ENCODE data around the gene ENO2. TPM values are rescaled to one million over a fixed set of nuclear protein-coding genes. Genes with fewer than 3 reads are reported as not detected.

The ENO2 gene
- total and polyA plus RNA-seq, 12 donors: 7.4 to 113 (median 35.1) TPM

DNA sequence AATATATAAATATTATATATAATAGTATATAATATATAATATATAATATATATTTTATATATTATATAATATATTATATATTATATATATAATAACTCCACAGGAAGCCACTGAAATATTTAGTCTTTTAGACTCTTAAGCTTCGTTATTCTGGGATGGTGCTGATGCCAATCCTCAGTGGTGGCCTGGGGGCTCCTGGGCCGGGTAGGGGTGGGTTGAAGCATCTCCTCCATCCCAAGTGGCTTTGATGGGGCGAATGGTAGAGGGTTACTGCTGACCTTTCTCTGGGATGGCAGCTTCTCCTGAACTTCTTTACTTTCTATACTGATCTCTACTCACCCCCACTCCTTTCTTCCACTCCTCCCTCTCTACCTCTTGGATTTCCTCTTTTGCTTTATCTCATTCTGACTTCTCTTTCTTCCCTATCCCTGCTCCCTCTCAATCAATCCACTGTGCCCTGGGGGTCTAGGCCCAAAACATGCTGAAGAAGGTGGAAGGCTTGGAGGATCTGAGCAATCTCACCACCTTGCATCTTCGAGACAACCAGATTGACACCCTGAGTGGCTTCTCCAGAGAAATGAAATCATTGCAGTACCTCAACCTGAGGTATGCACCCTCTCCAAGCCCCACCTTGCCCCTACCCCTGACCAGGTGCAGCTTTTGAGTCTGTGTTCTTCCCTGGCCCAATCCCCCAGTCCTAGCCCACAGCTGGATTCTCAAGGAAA, 4.8 kb upstream of the ENO2 start:
- Histone ChIP-seq H3K36me3 (replicated peaks in 1 of 2) (no peaks in the 10 kb centered on the region), H3K9me3 (replicated peaks in 1 of 3) (no peaks in the 10 kb centered on the region), H3K27me3 (no peaks in the 10 kb centered on the region), H3K4me3 (no peak overlapping the region), H3K4me1 (replicated peaks in 1 of 2) (peaks cover 6 to 12% of the 10 kb centered on the region in 2 donors), H3K27ac (no peak overlapping the region)
- no peak for DNase-seq
- intact Hi-C loops (cut with DNase I): no loop called here
- WGBS, 4 donors: 85 to 89% (median 88%) methylated on average over 4 of the region's 4 CpGs
- TF ChIP-seq, protein P1, sequence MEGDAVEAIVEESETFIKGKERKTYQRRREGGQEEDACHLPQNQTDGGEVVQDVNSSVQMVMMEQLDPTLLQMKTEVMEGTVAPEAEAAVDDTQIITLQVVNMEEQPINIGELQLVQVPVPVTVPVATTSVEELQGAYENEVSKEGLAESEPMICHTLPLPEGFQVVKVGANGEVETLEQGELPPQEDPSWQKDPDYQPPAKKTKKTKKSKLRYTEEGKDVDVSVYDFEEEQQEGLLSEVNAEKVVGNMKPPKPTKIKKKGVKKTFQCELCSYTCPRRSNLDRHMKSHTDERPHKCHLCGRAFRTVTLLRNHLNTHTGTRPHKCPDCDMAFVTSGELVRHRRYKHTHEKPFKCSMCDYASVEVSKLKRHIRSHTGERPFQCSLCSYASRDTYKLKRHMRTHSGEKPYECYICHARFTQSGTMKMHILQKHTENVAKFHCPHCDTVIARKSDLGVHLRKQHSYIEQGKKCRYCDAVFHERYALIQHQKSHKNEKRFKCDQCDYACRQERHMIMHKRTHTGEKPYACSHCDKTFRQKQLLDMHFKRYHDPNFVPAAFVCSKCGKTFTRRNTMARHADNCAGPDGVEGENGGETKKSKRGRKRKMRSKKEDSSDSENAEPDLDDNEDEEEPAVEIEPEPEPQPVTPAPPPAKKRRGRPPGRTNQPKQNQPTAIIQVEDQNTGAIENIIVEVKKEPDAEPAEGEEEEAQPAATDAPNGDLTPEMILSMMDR (IDR thresholded peaks at IDR 0.05): no peak
- no peak for TF ChIP-seq POLR2A (IDR thresholded peaks at IDR 0.05)

DNA sequence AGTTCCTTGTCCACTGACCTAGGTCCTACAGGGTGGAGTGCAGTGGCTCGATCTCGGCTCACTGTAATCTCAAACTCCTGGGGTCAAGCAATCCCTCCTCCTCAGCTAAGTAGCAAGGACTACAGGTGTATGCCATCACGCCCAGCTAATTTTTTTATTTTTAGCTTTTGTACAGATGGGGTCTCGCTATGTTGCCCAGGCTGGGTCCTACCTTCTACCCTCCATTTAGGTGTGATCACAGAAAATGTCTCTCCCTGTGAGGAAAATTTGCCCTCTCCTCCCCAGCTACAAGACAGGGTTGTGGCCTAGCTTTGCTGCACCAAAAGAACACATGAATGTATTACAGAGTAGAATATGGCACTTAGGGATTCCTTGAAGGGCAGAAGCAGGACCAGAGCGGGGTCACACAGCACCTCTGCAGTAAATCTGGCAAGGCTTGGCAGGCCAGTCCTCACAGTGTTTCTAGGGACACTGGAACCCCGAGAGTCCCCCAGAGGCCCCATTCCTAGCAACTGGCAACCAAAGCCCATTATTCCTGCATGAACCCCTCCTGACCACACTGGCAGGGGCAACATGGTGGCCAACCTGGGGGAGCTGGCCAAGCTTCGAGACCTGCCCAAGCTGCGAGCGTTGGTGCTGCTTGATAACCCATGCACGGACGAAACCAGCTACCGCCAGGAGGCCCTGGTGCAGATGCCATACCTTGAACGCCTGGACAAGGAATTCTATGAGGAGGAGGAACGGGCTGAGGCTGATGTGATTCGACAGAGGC, 2.0 kb upstream of the ENO2 start:
- H3K36me3 ChIP-seq (replicated peaks in 1 of 2): peaks cover 0 to 5% of the 10 kb centered on the region in 2 donors
- peaks cover 6 to 12% of the 10 kb centered on the region in 2 donors for H3K4me1 ChIP-seq (replicated peaks in 1 of 2)
- H3K9me3 ChIP-seq (replicated peaks in 1 of 3): no peaks in the 10 kb centered on the region
- no peak for DNase-seq
- 83 to 89% (median 84%) methylated on average over 15 of the region's 15 CpGs for WGBS, 4 donors
- no peaks in the 10 kb centered on the region for H3K27me3 ChIP-seq
- H3K4me3 ChIP-seq: no peak overlapping the region
- TF ChIP-seq, protein P1 (IDR thresholded peaks at IDR 0.05): no peak
- TF ChIP-seq POLR2A (IDR thresholded peaks at IDR 0.05): no peak
- H3K27ac ChIP-seq: no peak overlapping the region
- intact Hi-C loops (cut with DNase I): no loop called here

DNA sequence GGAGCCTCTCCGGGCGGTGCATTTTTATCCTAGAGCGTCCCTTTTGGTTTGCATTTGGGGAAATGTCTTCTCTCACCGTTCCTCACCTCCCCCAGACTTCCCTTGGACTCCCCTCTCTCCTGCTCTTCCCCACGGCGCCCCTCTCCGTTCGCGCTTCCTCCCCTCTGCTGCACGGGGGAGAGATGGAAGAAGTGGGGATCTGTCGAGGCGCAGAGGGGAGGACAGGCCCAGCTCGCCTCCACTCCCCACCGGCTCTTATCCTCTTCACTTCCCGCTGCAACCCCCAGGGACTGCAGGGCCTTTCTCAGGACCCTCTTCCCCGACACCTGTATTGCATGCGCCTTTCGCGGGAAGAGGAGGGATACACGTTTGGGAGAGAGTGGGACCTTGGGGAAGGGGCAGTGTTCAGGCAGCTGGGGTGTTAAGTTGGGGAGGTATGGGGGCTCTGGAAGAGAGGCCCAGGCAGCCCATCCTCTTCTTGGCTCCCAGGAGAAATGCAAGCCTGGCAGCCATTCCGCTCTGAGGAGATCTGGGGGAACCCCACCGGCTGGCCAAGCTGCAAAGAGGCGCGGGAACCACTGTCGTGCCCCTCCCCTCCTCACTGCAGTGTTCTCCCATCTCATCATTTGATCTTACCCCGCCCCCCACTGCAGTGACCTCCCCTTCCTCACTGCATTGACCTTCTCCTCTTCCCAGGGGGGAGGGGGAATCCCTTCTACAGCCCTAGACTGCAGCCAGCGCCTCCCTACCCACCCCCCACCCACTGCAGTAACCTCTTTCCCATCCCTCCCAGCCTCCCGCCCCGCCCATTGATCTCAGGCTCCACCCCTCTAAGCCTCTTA, 788 bp downstream of the ENO2 start:
- H3K4me3 ChIP-seq: peak overlapping the region; percentile 24 to 69 (median 41)
- intact Hi-C loops (cut with DNase I): no loop called here
- H3K9me3 ChIP-seq (replicated peaks in 1 of 3): no peaks in the 10 kb centered on the region
- TF ChIP-seq POLR2A (IDR thresholded peaks at IDR 0.05): no peak
- TF ChIP-seq, protein P1 (IDR thresholded peaks at IDR 0.05): no peak
- H3K27ac ChIP-seq: peak overlapping the region in 2 of 5 donors; percentile 76 to 85
- 27 to 40% (median 31%) methylated on average over 27 to 29 of the region's 29 CpGs for WGBS, 4 donors
- H3K36me3 ChIP-seq (replicated peaks in 1 of 2): peaks cover 0 to 5% of the 10 kb centered on the region in 2 donors
- no peaks in the 10 kb centered on the region for H3K27me3 ChIP-seq
- peaks cover 6 to 12% of the 10 kb centered on the region in 2 donors for H3K4me1 ChIP-seq (replicated peaks in 1 of 2)
- peak in 1 of 7 donors; percentile 18 for DNase-seq
